HEK293 (cell line): ENCODE results near the gene CCND1.
"Not testable (repeated sequence)": the region's sequence is repeated elsewhere in the genome, so short reads cannot be mapped to it uniquely, and the experiment has no call there.

Experiments
- CTCF ChIA-PET: fragments of 350-600 bp; formaldehyde crosslinking; extraction: SDS; loops from one replicate; lab custom pipeline; 2021; ENCODE audit warnings: antibody characterized with exemption; lab: Yijun Ruan, JAX
- POLR2A ChIA-PET: fragments of 300-600 bp; formaldehyde crosslinking; extraction: SDS; loops from one replicate; lab custom pipeline; 2020; ENCODE audit warnings: antibody characterized with exemption, inconsistent platforms; lab: Yijun Ruan, JAX
- H3K27ac ChIP-seq: fragments of 200-500 bp; sonication (Bioruptor generic); 2 replicates; pipeline ENCODE4 v1.5.1; 2014; ENCODE audit warnings: low read depth, low read length, control low read depth, inconsistent platforms; ENCODE audit errors: extremely low read depth
- H3K36me3 ChIP-seq, 2 experiments: fragments of 200-500 bp in 1 of 2; sonication (Bioruptor generic) in 1 of 2; 1 replicate in 1 of 2; 2 replicates in 1 of 2; pipeline ENCODE4 v1.5.1; 2014 to 2017; ENCODE audit warnings: inconsistent platforms in 2 of 2, low read length in 2 of 2; ENCODE audit not compliant: control insufficient read depth in 2 of 2, insufficient read depth in 1 of 2
- H3K4me1 ChIP-seq: fragments of 200-500 bp; sonication (Bioruptor generic); 2 replicates; pipeline ENCODE4 v1.5.1; 2014; ENCODE audit warnings: mild to moderate bottlenecking, low read length, inconsistent platforms; ENCODE audit not compliant: control insufficient read depth, insufficient read depth
- H3K4me3 ChIP-seq: 2 replicates; pipeline ENCODE4 v1.5.1; 2011; ENCODE audit warnings: low read depth, mild to moderate bottlenecking, control low read depth, low read length, moderate library complexity
- H3K9me3 ChIP-seq: fragments of 200-500 bp; sonication (Bioruptor generic); 2 replicates; pipeline ENCODE4 v1.5.1; 2014; ENCODE audit warnings: low read depth, low read length, inconsistent platforms; ENCODE audit not compliant: control insufficient read depth, insufficient read depth
- FEZF1 ChIP-seq: fragments of 450-650 bp; formaldehyde crosslinking; IDR thresholded peaks from 2 replicates; pipeline ENCODE4 v1.5.1; 2016; ENCODE audit warnings: missing biosample characterization, missing genetic modification characterization
- GFI1B ChIP-seq: fragments of 450-650 bp; formaldehyde crosslinking; IDR thresholded peaks from 2 replicates; pipeline ENCODE4 v1.5.1; 2016; ENCODE audit warnings: missing biosample characterization, missing genetic modification characterization
- GLIS1 ChIP-seq: fragments of 450-650 bp; formaldehyde crosslinking; IDR thresholded peaks from 2 replicates; pipeline ENCODE4 v1.5.1; 2016; ENCODE audit warnings: missing biosample characterization, missing genetic modification characterization
- KLF1 ChIP-seq: fragments of 450-650 bp; formaldehyde crosslinking; IDR thresholded peaks from 2 replicates; pipeline ENCODE4 v1.5.1; 2016; ENCODE audit warnings: missing biosample characterization, missing genetic modification characterization
- KLF17 ChIP-seq: fragments of 450-650 bp; formaldehyde crosslinking; IDR thresholded peaks from 2 replicates; pipeline ENCODE4 v1.5.1; 2016; ENCODE audit warnings: missing biosample characterization, missing genetic modification characterization
- PRDM1 ChIP-seq: fragments of 450-650 bp; formaldehyde crosslinking; IDR thresholded peaks from 2 replicates; pipeline ENCODE4; 2016; ENCODE audit warnings: missing biosample characterization, missing genetic modification characterization
- PRDM6 ChIP-seq: fragments of 450-650 bp; formaldehyde crosslinking; IDR thresholded peaks from 2 replicates; pipeline ENCODE4 v1.5.1; 2017; ENCODE audit warnings: missing biosample characterization, missing genetic modification characterization
- WT1 ChIP-seq: fragments of 450-650 bp; formaldehyde crosslinking; IDR thresholded peaks from 2 replicates; pipeline ENCODE4 v1.5.1; 2016; ENCODE audit warnings: missing biosample characterization, missing genetic modification characterization
- ZBTB11 ChIP-seq: fragments of 450-650 bp; formaldehyde crosslinking; conservative IDR thresholded peaks from 2 replicates; pipeline ENCODE4 v1.5.1; 2016; ENCODE audit warnings: low read depth, missing biosample characterization, missing genetic modification characterization
- ZBTB48 ChIP-seq: fragments of 450-650 bp; formaldehyde crosslinking; IDR thresholded peaks from 2 replicates; pipeline ENCODE4 v1.5.1; 2016; ENCODE audit warnings: missing biosample characterization, missing genetic modification characterization
- ZBTB8A ChIP-seq: fragments of 450-650 bp; formaldehyde crosslinking; IDR thresholded peaks from 2 replicates; pipeline ENCODE4 v1.5.1; 2016; ENCODE audit warnings: missing biosample characterization, missing genetic modification characterization
- ZIC2 ChIP-seq: fragments of 450-650 bp; formaldehyde crosslinking; IDR thresholded peaks from 2 replicates; pipeline ENCODE4 v1.5.1; 2016; ENCODE audit warnings: missing biosample characterization, missing genetic modification characterization
- ZNF175 ChIP-seq: fragments of 450-650 bp; formaldehyde crosslinking; IDR thresholded peaks from 2 replicates; pipeline ENCODE4 v1.5.1; 2016; ENCODE audit warnings: missing biosample characterization, missing genetic modification characterization
- ZNF366 ChIP-seq: fragments of 450-650 bp; formaldehyde crosslinking; conservative IDR thresholded peaks from 2 replicates; pipeline ENCODE4 v1.5.1; 2016; ENCODE audit warnings: missing biosample characterization, missing genetic modification characterization
- ZNF398 ChIP-seq: fragments of 450-650 bp; formaldehyde crosslinking; IDR thresholded peaks from 2 replicates; pipeline ENCODE4 v1.5.1; 2017; ENCODE audit warnings: missing biosample characterization, missing genetic modification characterization
- ZNF555 ChIP-seq: fragments of 450-650 bp; formaldehyde crosslinking; conservative IDR thresholded peaks from 2 replicates; pipeline ENCODE4 v1.5.1; 2017; ENCODE audit warnings: missing biosample characterization, mild to moderate bottlenecking, missing genetic modification characterization, inconsistent platforms
- ZNF645 ChIP-seq: fragments of 450-650 bp; formaldehyde crosslinking; IDR thresholded peaks from 2 replicates; pipeline ENCODE4; 2016; ENCODE audit warnings: missing biosample characterization, missing genetic modification characterization
- ZNF785 ChIP-seq: fragments of 450-650 bp; formaldehyde crosslinking; IDR thresholded peaks from 2 replicates; pipeline ENCODE4 v1.5.1; 2016; ENCODE audit warnings: missing biosample characterization, missing genetic modification characterization
- ZSCAN4 ChIP-seq: fragments of 450-650 bp; formaldehyde crosslinking; IDR thresholded peaks from 2 replicates; pipeline ENCODE4 v1.5.1; 2017; ENCODE audit warnings: missing biosample characterization, missing genetic modification characterization

Gene CCND1

GRCh38 chr11:69695995-69696394 lies 55.0 kb downstream of the CCND1 start:
- not testable (repeated sequence) for H3K4me3 ChIP-seq, H3K4me1 ChIP-seq, H3K27ac ChIP-seq, H3K36me3 ChIP-seq, H3K9me3 ChIP-seq
- TF ChIP-seq ZIC2 (tag by site-specific recombination) (0 out of 2 replicates have a peak, but pooled peaks have one; percentile 25), GLIS1 (peak; percentile 72), KLF1 (peak; percentile 84)
- ChIA-PET CTCF (interaction anchor here (0.6 to 0.7 kb wide), 4 partner anchors 9 to 194 kb away, joined by 3 to 4 read pairs (median 3); no protein-coding TSS in a partner anchor), POLR2A (interaction anchor here (0.9 kb wide), 1 partner anchor 10 kb away, joined by 4 read pairs; no protein-coding TSS in a partner anchor)

- Histone ChIP-seq H3K36me3 (no peaks in the 10 kb centered on the region), H3K4me1 (0 out of 2 replicates have a peak, but pooled peaks cover 4% of the 10 kb centered on the region), H3K4me3 (no peak overlapping the region), H3K27ac (no peak overlapping the region), H3K9me3 (no peaks in the 10 kb centered on the region)
- POLR2A ChIA-PET: no interaction called here
- CTCF ChIA-PET: interaction anchor here (0.6 to 0.7 kb wide), 4 partner anchors 7 to 193 kb away, joined by 3 to 4 read pairs (median 4); no protein-coding TSS in a partner anchor
- TF ChIP-seq GFI1B (no peak), ZNF555 (tag by site-specific recombination) (no peak), FEZF1 (tag by site-specific recombination) (peak; percentile 45), WT1 (peak; percentile 48; the same call in 1 of the 2 replicates), PRDM1 (tag by site-specific recombination) (no peak), ZBTB11 (tag by site-specific recombination) (no peak), ZNF366 (tag by site-specific recombination) (no peak), GLIS1 (peak; percentile 76), ZNF398 (tag by site-specific recombination) (peak; percentile 32; the same call in 1 of the 2 replicates), ZNF175 (no peak), PRDM6 (tag by site-specific recombination) (no peak), ZSCAN4 (tag by site-specific recombination) (no peak), ZBTB48 (tag by site-specific recombination) (peak; percentile 40; the same call in 1 of the 2 replicates), ZBTB8A (tag by site-specific recombination) (no peak), KLF17 (peak; percentile 42; the same call in 1 of the 2 replicates), ZNF645 (no peak), ZNF785 (tag by site-specific recombination) (no peak)
Observed at GRCh38 chr11:69696749-69697468, 56.0 kb downstream of the CCND1 start.
